Esophagus squamous epithelium (tissue), 5 donors: ENCODE measurements around the gene PADI1. TPM values are rescaled to one million over a fixed set of nuclear protein-coding genes. Genes with fewer than 3 reads are reported as not detected.

Experiments used
- DNase-seq: peaks from one replicate; lab custom pipeline; 2025; lab: John Stamatoyannopoulos, UW
- H3K27ac ChIP-seq, 4 donors: fragments of 200-600 bp; sonication (generic); one replicate each; pipeline ENCODE4 v1.5.1; 2016 to 2019; ENCODE audit warnings: mild to moderate bottlenecking in 1 of 4
- H3K27me3 ChIP-seq, 4 donors: fragments of 200-600 bp; sonication (generic); 1 replicate in 3 of 4; 2 replicates in 1 of 4; pipeline versions ENCODE4 v1.5.1 to v1.6.0; 2017 to 2021; ENCODE audit warnings: antibody characterized with exemption in 1 of 4
- H3K36me3 ChIP-seq, 3 donors: fragments of 200-600 bp; sonication (generic); one replicate each; pipeline ENCODE4 v1.5.1; 2016 to 2019
- H3K4me1 ChIP-seq, 3 donors: fragments of 200-600 bp; sonication (generic); one replicate each; pipeline ENCODE4 v1.5.1; 2017 to 2019
- H3K4me3 ChIP-seq, 4 donors: fragments of 200-600 bp; sonication (generic); 1 replicate in 3 of 4; 2 replicates in 1 of 4; pipeline ENCODE4 v1.5.1; 2016 to 2019; ENCODE audit warnings: mild to moderate bottlenecking in 2 of 4, moderate library complexity in 1 of 4
- H3K9me3 ChIP-seq, 3 donors: fragments of 200-600 bp; sonication (generic); one replicate each; pipeline ENCODE4 v1.5.1; 2016 to 2019
- POLR2A ChIP-seq, 4 donors: fragments of 450-650 bp; IDR thresholded peaks; one replicate each; pipeline ENCODE4 v1.6.1; 2017; ENCODE audit warnings: antibody characterized with exemption in 4 of 4, mild to moderate bottlenecking in 4 of 4, moderate library complexity in 3 of 4
- WGBS, 2 donors: methylation state at CpG; one replicate each; pipeline ENCODE4 v1.1.5; 2018; 5-methylcytosine and 5-hydroxymethylcytosine counted together
- intact Hi-C: fragments of 100-400 bp; cut with DNase I; formaldehyde crosslinking; loops from one replicate; pipeline ENCODE4 v1.15.0; 2022
- total RNA-seq, 4 donors: library from RNA; depleted of rRNA; stranded (reverse); fragments of >200 nt; gene quantifications; one replicate each; pipeline ENCODE4 v1.1.0, GENCODE V29; 2016
- TF ChIP-seq, protein P1 (sequence below), 6 experiments: fragments of 450-650 bp in 4 of 6; fragments of 200-600 bp in 2 of 6; sonication (generic) in 2 of 6; IDR thresholded peaks; one replicate each; pipeline ENCODE4 v1.5.1; 2016 to 2019; ENCODE audit warnings: antibody characterized with exemption in 6 of 6, mild to moderate bottlenecking in 4 of 6, moderate library complexity in 4 of 6
- donor health status: DM: yes; HTN: yes; CAD: no.

The PADI1 gene
- total RNA-seq, 4 donors from 2014 or later = 45.3 to 121 (median 75.1) TPM

DNA sequence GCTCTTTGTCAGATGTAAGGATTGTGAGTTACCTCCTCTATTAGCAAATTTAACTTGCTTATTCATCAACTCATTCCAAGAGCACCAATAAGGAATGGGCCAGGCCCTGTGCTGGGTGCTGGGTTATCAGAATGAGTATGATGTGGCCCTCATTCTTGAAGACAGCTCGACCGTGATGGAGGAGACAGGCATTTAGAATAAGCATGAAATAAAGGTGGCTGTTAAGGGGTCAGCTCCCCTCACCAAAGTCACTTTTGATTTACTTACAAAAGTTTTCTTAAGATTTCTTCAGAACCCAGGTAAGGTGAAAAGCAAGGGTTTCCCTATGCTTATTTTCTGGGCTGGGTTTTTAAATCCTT lies 15.3 kb upstream of the PADI1 start:
- Histone ChIP-seq H3K27me3 (peaks cover 0 to 7% (median 0%) of the 10 kb centered on the region in 4 donors), H3K4me1 (peaks cover 9 to 80% (median 30%) of the 10 kb centered on the region in 3 donors), H3K9me3 (no peaks in the 10 kb centered on the region), H3K4me3 (no peak overlapping the region), H3K36me3 (no peaks in the 10 kb centered on the region), H3K27ac (peak overlapping the region; percentile 53 to 89 (median 82))
- DNase-seq = no peak
- intact Hi-C loops = no loop called here
- TF ChIP-seq, protein P1, sequence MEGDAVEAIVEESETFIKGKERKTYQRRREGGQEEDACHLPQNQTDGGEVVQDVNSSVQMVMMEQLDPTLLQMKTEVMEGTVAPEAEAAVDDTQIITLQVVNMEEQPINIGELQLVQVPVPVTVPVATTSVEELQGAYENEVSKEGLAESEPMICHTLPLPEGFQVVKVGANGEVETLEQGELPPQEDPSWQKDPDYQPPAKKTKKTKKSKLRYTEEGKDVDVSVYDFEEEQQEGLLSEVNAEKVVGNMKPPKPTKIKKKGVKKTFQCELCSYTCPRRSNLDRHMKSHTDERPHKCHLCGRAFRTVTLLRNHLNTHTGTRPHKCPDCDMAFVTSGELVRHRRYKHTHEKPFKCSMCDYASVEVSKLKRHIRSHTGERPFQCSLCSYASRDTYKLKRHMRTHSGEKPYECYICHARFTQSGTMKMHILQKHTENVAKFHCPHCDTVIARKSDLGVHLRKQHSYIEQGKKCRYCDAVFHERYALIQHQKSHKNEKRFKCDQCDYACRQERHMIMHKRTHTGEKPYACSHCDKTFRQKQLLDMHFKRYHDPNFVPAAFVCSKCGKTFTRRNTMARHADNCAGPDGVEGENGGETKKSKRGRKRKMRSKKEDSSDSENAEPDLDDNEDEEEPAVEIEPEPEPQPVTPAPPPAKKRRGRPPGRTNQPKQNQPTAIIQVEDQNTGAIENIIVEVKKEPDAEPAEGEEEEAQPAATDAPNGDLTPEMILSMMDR (IDR thresholded peaks at IDR 0.05) = no peak
- TF ChIP-seq POLR2A (IDR thresholded peaks at IDR 0.05) = no peak
- 86 to 96% methylated on average over 2 of the region's 2 CpGs for WGBS, 2 donors

DNA sequence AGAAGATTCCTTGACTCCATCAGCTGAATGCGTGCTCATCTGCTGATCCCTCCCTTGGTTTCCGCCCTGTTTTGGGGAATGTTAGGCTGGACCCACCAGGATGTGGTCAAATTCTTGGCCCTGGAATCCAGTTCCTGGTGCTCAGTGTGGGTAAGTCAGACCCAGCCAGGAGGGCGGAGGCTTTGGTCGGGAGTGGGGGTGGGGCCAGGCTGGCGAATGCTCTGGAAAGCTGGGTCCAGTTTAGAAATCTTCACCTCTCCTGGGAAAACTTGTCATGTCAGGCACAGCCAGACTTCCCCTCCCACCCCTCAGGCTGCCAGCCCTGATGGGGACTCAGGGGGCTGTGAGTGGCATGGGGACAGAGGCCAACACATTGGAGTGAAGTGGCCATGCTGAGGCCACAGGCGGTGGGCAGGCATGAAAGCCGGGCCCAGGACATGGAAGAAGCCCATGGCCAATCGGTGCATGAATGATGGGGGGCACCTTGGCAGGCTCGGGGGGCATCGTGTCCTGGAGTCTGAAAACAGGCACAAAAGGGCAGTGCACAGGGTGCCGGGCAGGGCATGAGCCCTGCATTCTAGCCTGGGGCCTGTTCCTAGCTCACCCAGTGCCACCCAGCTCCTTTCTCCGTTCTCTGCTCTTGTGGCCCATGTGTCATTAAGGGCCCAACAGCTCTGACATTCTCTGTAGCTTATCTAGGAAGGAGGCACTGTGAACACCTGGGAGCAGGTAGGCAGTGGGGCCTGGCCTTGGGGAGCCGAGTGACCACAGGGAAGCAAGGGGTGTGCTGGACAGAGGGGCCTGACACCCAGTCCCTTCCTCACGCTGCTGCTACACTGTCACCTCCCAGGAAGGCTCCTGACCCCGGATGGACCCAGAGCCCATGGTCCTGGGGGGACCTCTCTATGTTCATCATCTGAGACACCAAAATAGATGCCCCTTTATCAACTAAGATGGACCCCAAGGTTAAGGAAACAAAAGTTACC lies 14.6 kb upstream of the PADI1 start:
- 67 to 70% methylated on average over 2 to 7 of the region's 15 CpGs for WGBS, 2 donors
- Histone ChIP-seq H3K4me3 (no peak overlapping the region), H3K36me3 (no peaks in the 10 kb centered on the region), H3K27me3 (peaks cover 0 to 7% (median 0%) of the 10 kb centered on the region in 4 donors), H3K9me3 (no peaks in the 10 kb centered on the region), H3K27ac (peak overlapping the region; percentile 50 to 89 (median 82)), H3K4me1 (peaks cover 9 to 74% (median 30%) of the 10 kb centered on the region in 3 donors)
- DNase-seq = no peak
- intact Hi-C loops = no loop called here
- TF ChIP-seq, protein P1 (IDR thresholded peaks at IDR 0.05) = no peak
- TF ChIP-seq POLR2A (IDR thresholded peaks at IDR 0.05) = no peak

- Histone ChIP-seq H3K4me1 (peaks cover 9 to 58% (median 21%) of the 10 kb centered on the region in 3 donors), H3K4me3 (no peak overlapping the region), H3K9me3 (no peaks in the 10 kb centered on the region), H3K36me3 (no peaks in the 10 kb centered on the region), H3K27me3 (peaks cover 0 to 7% (median 0%) of the 10 kb centered on the region in 4 donors), H3K27ac (peak overlapping the region; percentile 81 to 89 (median 84))
- TF ChIP-seq POLR2A (IDR thresholded peaks at IDR 0.05) = no peak
- TF ChIP-seq, protein P1 (IDR thresholded peaks at IDR 0.05) = no peak
- DNase-seq = no peak
- intact Hi-C loops = no loop called here
- 46 to 52% methylated on average over 4 of the region's 4 CpGs for WGBS, 2 donors
Observed at GRCh38 chr1:17191990-17192242, 13.0 kb upstream of the PADI1 start.

DNA sequence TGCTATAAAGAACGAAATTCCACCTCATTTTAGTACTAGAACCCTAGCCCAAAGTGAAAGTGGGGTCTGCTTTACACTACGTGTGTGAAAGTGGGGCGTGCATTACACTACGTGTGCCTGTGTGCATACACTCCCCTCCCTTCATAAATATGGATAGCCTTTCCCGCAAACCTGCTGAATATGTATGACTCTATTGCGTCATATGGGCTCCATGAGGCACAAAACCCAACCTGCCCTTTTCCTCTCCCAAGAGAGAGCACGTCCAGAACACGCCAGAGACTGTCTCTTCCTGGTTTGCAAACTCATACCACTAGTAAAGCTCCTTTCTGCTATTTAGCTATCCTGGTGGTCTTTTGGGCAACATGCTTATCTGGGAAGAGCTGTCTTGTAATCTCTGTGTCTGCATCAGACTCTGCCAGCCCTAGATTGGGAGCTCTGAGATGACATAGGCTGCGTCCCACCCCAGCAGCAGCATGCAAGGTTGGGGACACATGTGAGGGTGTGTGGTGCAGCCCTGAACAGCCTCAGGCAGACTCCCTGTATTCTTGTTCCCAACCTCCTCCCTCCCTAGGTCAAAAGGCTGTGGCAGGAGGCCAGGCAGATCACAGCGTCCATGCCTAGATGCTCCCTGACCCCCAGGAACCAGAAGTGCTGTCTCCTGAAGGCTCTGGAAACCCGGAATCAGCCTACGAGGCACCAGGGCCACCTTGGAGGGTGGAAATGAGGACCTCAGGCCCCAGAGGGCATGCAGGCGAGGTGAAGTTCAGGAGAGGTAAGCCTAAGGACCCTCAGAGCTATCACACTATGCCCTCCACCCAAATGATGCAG lies 12.3 kb upstream of the PADI1 start:
- no peak overlapping the region for H3K4me3 ChIP-seq
- DNase-seq = no peak

More for the DNA sequence above, 12.3 kb upstream of the PADI1 start:
- intact Hi-C loops = no loop called here
- Histone ChIP-seq H3K4me1 (peaks cover 9 to 51% (median 21%) of the 10 kb centered on the region in 3 donors), H3K36me3 (no peaks in the 10 kb centered on the region), H3K9me3 (no peaks in the 10 kb centered on the region), H3K27me3 (peaks cover 0 to 7% (median 0%) of the 10 kb centered on the region in 4 donors), H3K27ac (peak overlapping the region; percentile 81 to 89 (median 84))
- WGBS, 2 donors = 34 to 42% methylated on average over 8 to 9 of the region's 13 CpGs
- TF ChIP-seq, protein P1 (IDR thresholded peaks at IDR 0.05) = no peak
- TF ChIP-seq POLR2A (IDR thresholded peaks at IDR 0.05) = no peak
